ENCODE measurements around the gene POU3F3.

POU3F3 gene

DNA sequence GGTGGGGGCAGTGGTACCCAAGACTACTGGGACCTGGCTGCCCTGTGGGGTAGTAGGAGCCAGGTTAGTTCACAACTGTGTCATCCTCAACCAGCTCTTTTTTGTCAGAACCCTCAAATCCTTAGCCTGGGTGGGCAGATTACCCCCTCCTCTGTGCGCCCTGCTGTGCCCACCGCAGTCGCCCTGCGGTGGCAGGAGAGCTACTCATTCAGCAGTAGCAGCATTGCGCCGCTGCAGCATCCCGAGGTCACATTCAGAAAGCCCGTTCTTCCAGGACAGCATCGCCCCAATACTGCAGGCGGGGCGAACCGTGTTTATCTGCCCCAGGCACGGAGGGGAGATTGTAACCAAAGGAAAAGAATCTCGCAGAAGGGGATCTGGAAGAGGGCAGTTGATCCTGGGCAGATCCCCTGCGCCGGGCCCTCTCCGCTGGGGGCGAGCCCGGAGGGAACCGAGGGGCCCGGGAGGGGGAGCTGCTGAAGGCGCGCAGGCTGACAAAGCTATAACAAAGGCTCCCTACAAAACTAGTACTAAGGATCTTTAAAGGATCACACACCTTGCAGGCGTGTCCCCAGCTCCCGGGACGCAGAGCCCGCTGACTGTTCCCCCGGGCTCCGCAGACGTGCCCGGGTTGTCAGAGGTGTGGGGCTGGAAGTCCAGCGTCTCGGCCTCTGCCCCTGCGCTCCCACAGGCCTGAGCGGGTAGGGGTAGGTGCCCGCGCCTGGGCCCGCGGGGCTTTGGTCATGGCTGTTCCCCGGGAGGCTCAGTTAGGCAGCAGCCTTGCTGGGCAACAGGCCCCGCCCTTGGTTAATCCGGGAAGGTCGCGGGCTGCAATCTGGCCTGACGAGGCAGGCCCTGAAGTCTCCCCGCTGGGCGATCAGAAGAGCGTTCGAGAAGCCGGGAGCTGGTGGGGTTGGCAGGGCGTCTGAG is 13.2 kb downstream of the POU3F3 start:
- H3K4me3 ChIP-seq (ENCODE audit: low read depth, low read length): no peak overlapping the region
- DNase-seq (ENCODE audit: low read depth): no peak
- no peak for TF ChIP-seq POLR2A (IDR thresholded peaks at IDR 0.05; ENCODE audit: extremely low read depth, insufficient read length)
- TF ChIP-seq, protein P1, sequence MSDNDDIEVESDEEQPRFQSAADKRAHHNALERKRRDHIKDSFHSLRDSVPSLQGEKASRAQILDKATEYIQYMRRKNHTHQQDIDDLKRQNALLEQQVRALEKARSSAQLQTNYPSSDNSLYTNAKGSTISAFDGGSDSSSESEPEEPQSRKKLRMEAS (IDR thresholded peaks at IDR 0.05; ENCODE audit: low read depth, low read length): no peak
- no peak for TF ChIP-seq CTCF (IDR thresholded peaks at IDR 0.05; ENCODE audit: low read depth, low read length)
- TF ChIP-seq MYC (IDR thresholded peaks at IDR 0.05; ENCODE audit: low read depth, low read length): no peak

GRCh38 chr2:104867813-104868504 is 14.0 kb downstream of the POU3F3 start:
- H3K4me3 ChIP-seq (ENCODE audit: low read depth, low read length): no peak overlapping the region
- no peak for TF ChIP-seq MYC (IDR thresholded peaks at IDR 0.05; ENCODE audit: low read depth, low read length)
- TF ChIP-seq, protein P1 (IDR thresholded peaks at IDR 0.05; ENCODE audit: low read depth, low read length): no peak
- TF ChIP-seq CTCF (IDR thresholded peaks at IDR 0.05; ENCODE audit: low read depth, low read length): no peak
- no peak for TF ChIP-seq POLR2A (IDR thresholded peaks at IDR 0.05; ENCODE audit: extremely low read depth, insufficient read length)
- no peak for DNase-seq (ENCODE audit: low read depth)

DNA sequence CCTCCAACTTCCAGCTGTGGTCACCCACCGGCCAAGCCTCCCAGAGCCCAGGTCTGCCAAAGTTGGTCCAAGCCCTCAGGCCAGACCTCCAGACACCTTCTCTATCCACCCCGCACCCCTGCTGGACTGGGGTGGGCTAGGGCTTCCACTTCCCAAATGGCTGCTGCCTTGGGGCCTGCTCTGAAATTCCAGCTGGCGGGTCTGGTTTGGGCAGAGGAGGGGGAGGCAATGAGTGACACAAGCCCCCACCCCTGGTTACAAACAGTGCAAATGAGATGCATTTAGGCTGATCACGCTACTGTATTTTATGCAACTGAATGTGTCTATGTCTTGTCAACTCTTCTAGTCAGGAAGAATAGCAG is 14.6 kb downstream of the POU3F3 start:
- DNase-seq (ENCODE audit: low read depth): no peak
- TF ChIP-seq POLR2A (IDR thresholded peaks at IDR 0.05; ENCODE audit: extremely low read depth, insufficient read length): no peak
- TF ChIP-seq CTCF (IDR thresholded peaks at IDR 0.05; ENCODE audit: low read depth, low read length): no peak
- H3K4me3 ChIP-seq (ENCODE audit: low read depth, low read length): no peak overlapping the region

DNA sequence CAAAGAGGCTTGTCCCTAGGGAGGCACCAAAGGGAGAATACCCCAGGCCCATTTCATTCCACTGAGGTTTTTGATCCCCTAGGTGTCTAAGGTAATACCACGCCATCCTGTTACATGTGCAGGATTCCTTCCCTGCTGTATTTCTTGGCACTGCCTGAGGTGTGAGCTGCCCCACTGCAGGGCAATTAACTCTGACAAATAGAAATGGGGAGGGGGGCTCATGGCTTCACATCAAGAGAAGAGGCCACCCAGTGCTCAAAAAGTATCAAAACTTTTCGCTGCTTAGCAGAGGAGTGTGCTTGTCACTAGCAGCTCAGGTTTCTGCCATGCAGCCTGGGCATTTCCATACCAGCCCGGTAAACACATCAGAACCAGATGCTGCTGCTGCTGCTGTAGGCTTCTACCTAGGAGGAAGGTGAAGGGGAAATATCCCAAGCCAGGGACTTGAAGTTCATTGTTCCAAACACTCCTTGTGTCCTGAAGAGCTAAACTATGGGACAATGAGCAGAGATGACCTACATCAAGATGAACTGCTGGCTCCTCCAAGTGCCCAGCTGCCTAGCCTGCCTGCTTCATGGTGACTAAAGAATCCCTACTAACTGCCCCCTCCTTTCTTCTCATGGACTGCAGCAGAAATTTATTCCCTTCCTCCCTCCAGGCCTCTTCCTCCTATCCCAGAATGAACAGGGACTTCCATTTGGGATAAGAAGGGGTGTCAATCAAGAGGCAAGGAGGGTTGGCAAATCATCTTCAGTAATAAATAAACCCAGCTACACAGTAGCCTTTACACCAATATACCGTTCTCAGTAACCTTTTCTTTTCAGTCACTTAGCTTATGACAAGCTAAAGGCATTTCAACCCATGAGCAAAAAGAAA is 16.4 kb downstream of the POU3F3 start:
- H3K4me3 ChIP-seq (ENCODE audit: low read depth, low read length): no peak overlapping the region
- no peak for DNase-seq (ENCODE audit: low read depth)
- TF ChIP-seq POLR2A (IDR thresholded peaks at IDR 0.05; ENCODE audit: extremely low read depth, insufficient read length): no peak
- TF ChIP-seq MYC (IDR thresholded peaks at IDR 0.05; ENCODE audit: low read depth, low read length): no peak
- TF ChIP-seq, protein P1 (IDR thresholded peaks at IDR 0.05; ENCODE audit: low read depth, low read length): no peak
- TF ChIP-seq CTCF (IDR thresholded peaks at IDR 0.05; ENCODE audit: low read depth, low read length): no peak

DNA sequence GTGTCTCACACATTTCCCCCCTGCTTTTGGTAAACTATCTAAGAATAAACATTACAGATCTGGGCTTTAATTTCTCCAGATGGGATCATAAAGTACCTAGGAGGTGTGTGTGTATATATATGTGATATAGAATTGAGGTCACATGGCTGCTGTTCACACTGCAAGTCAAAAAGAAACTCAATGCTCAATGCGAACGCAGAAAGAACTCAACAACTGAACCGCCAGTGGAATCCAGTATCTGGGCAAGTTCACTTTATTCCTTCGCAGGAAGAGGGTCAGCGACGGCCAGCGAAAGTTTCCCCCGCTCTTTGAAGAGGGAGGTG is 17.7 kb downstream of the POU3F3 start:
- TF ChIP-seq MYC (IDR thresholded peaks at IDR 0.05; ENCODE audit: low read depth, low read length) (no peak), POLR2A (IDR thresholded peaks at IDR 0.05; ENCODE audit: extremely low read depth, insufficient read length) (no peak), CTCF (IDR thresholded peaks at IDR 0.05; ENCODE audit: low read depth, low read length) (no peak)
- TF ChIP-seq, protein P1 (IDR thresholded peaks at IDR 0.05; ENCODE audit: low read depth, low read length): no peak
- H3K4me3 ChIP-seq (ENCODE audit: low read depth, low read length): no peak overlapping the region
- DNase-seq (ENCODE audit: low read depth): no peak
